Aorta (tissue), 5 donors: ENCODE data around the gene AGAP3. TPM values are rescaled to one million over a fixed set of nuclear protein-coding genes. Genes with fewer than 3 reads are reported as not detected.
"Not testable (repeated sequence)": the region's sequence is repeated elsewhere in the genome, so short reads cannot be mapped to it uniquely, and the experiment has no call there.

Experiments
- ATAC-seq: fragments of 200-7000 bp; cut with Tn5 transposase; one replicate; pipeline ENCODE4 v1.9.1; 2022; ENCODE audit warnings: moderate library complexity; ENCODE audit not compliant: low FRiP score
- DNase-seq, 2 donors: peaks; one replicate each; pipeline ENCODE4 v3.0.0-alpha.2; 2020
- H3K27ac ChIP-seq, 2 donors: one replicate each; pipeline ENCODE4 v1.5.1; 2013; ENCODE audit warnings: low read length in 2 of 2, mild to moderate bottlenecking in 2 of 2, moderate library complexity in 2 of 2, control low read depth in 1 of 2, inconsistent platforms in 1 of 2, low read depth in 1 of 2
- H3K27me3 ChIP-seq, 2 donors: one replicate each; pipeline ENCODE4 v1.6.1; 2013; ENCODE audit warnings: control low read depth in 1 of 2, low read length in 1 of 2, mild to moderate bottlenecking in 1 of 2, moderate library complexity in 1 of 2; ENCODE audit not compliant: insufficient read depth in 2 of 2, control insufficient read depth in 1 of 2
- H3K36me3 ChIP-seq, 2 donors: one replicate each; pipeline ENCODE4 v1.6.1; 2013; ENCODE audit warnings: control low read depth in 1 of 2, low read length in 1 of 2, mild to moderate bottlenecking in 1 of 2; ENCODE audit not compliant: insufficient read depth in 2 of 2, control insufficient read depth in 1 of 2
- H3K4me1 ChIP-seq, 2 donors: one replicate each; pipeline ENCODE4 v1.6.1; 2013; ENCODE audit warnings: low read length in 2 of 2, control low read depth in 1 of 2, mild to moderate bottlenecking in 1 of 2, moderate library complexity in 1 of 2; ENCODE audit not compliant: insufficient read depth in 2 of 2, control insufficient read depth in 1 of 2
- H3K4me3 ChIP-seq, 2 donors: one replicate each; pipeline ENCODE4 v1.5.1; 2013; ENCODE audit warnings: low read length in 2 of 2, control low read depth in 1 of 2, mild to moderate bottlenecking in 1 of 2
- H3K9me3 ChIP-seq: one replicate; pipeline ENCODE4 v1.6.1; 2013; ENCODE audit warnings: mild to moderate bottlenecking, low read length; ENCODE audit not compliant: control insufficient read depth
- WGBS, 2 donors: extraction: QIAGEN DNeasy Blood & Tissue Kit; methylation state at CpG; one replicate each; pipeline ENCODE4 v1.1.7; 2013; 5-methylcytosine and 5-hydroxymethylcytosine counted together
- intact Hi-C, 2 donors: fragments of 100-400 bp; cut with DNase I; formaldehyde crosslinking; loops; one replicate each; pipeline versions ENCODE4 v1.14.2 to v1.15.0; 2022
- long read RNA-seq, 2 donors: library from polyadenylated mRNA; unstranded; transcript quantifications; one replicate each; pipeline ENCODE4 v2.0.0, GENCODE V29; 2020 to 2021
- polyA plus RNA-seq, 2 donors: library from polyadenylated mRNA; stranded (reverse); fragments of 200-250 nt; gene quantifications; one replicate each; pipeline ENCODE4 v1.2.3, GENCODE V29; 2013
- total RNA-seq, 2 donors: library from RNA; stranded (reverse); fragmentation: NEBNext Ultra II Directional; extraction: Animal tissue kit (Norgen Biotek cat#: 25700); gene quantifications; one replicate each; pipeline ENCODE4 v1.2.1, GENCODE V29; 2021
- donor health status: healthy with polysubstance abuse.
- donor health status: Bipolar disorder and iron deficiency.
- donor health status: DM: no; HTN: no; CAD: no.
- donor health status: DM: no; HTN: no; CAD: no.
- donor health status: DM: yes; HTN: yes; CAD: no.

AGAP3 gene
- total RNA-seq (100 to 1,000 TPM in 1 of 2 donors, 10 to 100 TPM in 1; 60.6 to 115 TPM), polyA plus RNA-seq (100 to 1,000 TPM in 1 of 2 donors, 10 to 100 TPM in 1; 21.5 to 105 TPM)
- long read RNA-seq, donor 1, transcript AGAP3-202 (18 exons, 3,225 nt), result major isoform, 6 of 64 reads
- long read RNA-seq, donor 1, partial matches to known transcripts, result 41 of 64 reads
- long read RNA-seq, donor 1, other reads (novel, unspliced or antisense), result 13 of 64 reads
- long read RNA-seq, donor 2, transcript AGAP3-202 (18 exons, 3,225 nt), result major isoform, 10 of 65 reads
- long read RNA-seq, donor 2, partial matches to known transcripts, result 28 of 65 reads
- long read RNA-seq, donor 2, other reads (novel, unspliced or antisense), result 23 of 65 reads

GRCh38 chr7:151085691-151086620, at the start of gene AGAP3:
AGAP3 (plus strand) TSS chr7:151086475; CDS start chr7:151086742, 267 bp downstream.
- no peaks in the 10 kb centered on the region for H3K27me3 ChIP-seq
- peak within 1 kb of the TSS; percentile 33 to 84 for H3K4me3 ChIP-seq
- intact Hi-C loops, result loop anchor here in 1 of 2 donors (2.0 kb wide), 1 partner anchor 25 kb away; no protein-coding TSS in a partner anchor
- H3K27ac ChIP-seq, result peak within 1 kb of the TSS in 1 of 2 donors; percentile 53
- 0 to 1% methylated on average over 26 to 84 of the region's 84 CpGs for WGBS, 2 donors
- no peaks in the 10 kb centered on the region for H3K9me3 ChIP-seq
- H3K36me3 ChIP-seq, result no peaks in the 10 kb centered on the region
- DNase-seq (peak; percentile 94 to 95), ATAC-seq (peak; percentile 82)
- H3K4me1 ChIP-seq, result peaks cover 0 to 3% of the 10 kb centered on the region in 2 donors

- intact Hi-C loops, result no loop called here
- WGBS, 2 donors, result 37 to 39% methylated on average over 12 of the region's 12 CpGs
- H3K27me3 ChIP-seq, result no peaks in the 10 kb centered on the region
- peak; percentile 78 for ATAC-seq
- no peak overlapping the region for H3K27ac ChIP-seq
- no peaks in the 10 kb centered on the region for H3K9me3 ChIP-seq
- no peaks in the 10 kb centered on the region for H3K4me1 ChIP-seq
- H3K4me3 ChIP-seq, result no peak overlapping the region
- no peaks in the 10 kb centered on the region for H3K36me3 ChIP-seq
- DNase-seq, result peak; percentile 86 to 94
These were observed 47.1 kb upstream of the AGAP3 start for GRCh38 chr7:151038951-151039849.

- DNase-seq (no peak), ATAC-seq (no peak)
- H3K9me3 ChIP-seq, result no peaks in the 10 kb centered on the region
- no peak overlapping the region for H3K27ac ChIP-seq
- 73 to 77% methylated on average over 18 of the region's 18 CpGs for WGBS, 2 donors
- H3K27me3 ChIP-seq, result no peaks in the 10 kb centered on the region
- H3K4me1 ChIP-seq, result no peaks in the 10 kb centered on the region
- intact Hi-C loops, result no loop called here
- no peaks in the 10 kb centered on the region for H3K36me3 ChIP-seq
- H3K4me3 ChIP-seq, result no peak overlapping the region
These were observed 46.3 kb upstream of the AGAP3 start for GRCh38 chr7:151039850-151040548.

DNA sequence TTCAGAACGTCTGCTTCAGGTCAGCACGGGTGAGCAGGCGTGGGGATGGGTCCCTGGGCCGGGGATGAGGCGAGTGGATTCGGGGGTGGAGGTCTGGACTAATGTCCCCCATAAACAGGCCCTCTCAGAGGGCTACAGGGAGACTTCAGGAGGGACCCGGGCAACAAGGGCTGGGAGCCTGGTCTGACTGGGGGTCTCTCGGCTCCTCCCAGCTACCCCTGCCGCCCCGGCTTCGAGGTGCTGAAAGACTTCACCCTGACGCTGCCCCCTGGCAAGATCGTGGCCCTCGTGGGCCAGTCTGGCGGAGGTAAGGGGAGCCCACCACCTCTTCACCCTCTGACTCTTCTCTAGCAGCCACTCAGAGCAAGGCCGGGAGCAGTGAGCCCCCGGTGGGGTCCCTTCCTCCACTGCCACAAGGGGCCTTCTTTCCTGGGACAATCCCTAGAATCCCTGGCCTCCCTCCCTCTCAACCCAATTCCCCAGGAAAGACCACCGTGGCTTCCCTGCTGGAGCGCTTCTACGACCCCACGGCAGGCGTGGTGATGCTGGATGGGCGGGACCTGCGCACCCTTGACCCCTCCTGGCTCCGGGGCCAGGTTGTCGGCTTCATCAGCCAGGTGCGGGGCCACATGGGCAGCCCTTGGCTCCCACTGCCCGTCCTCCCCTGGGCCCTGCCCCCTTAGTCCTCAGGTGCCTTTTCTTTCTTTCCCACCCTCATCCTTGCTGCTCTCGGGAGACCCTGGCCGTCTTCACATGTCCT, 45.5 kb upstream of the AGAP3 start:
- intact Hi-C loops, result no loop called here
- 93 to 94% methylated on average over 30 of the region's 30 CpGs for WGBS, 2 donors
- Histone ChIP-seq H3K4me1 (no peaks in the 10 kb centered on the region), H3K4me3 (no peak overlapping the region), H3K36me3 (no peaks in the 10 kb centered on the region), H3K9me3 (no peaks in the 10 kb centered on the region), H3K27me3 (no peaks in the 10 kb centered on the region), H3K27ac (no peak overlapping the region)
- no peak for DNase-seq
- ATAC-seq, result no peak

GRCh38 chr7:151043449-151043848, 42.8 kb upstream of the AGAP3 start:
- 86 to 99% methylated on average over 6 to 10 of the region's 10 CpGs for WGBS, 2 donors
- H3K27me3 ChIP-seq, DNase-seq, H3K27ac ChIP-seq, H3K9me3 ChIP-seq, ATAC-seq, H3K4me1 ChIP-seq, H3K4me3 ChIP-seq, intact Hi-C loops, H3K36me3 ChIP-seq: not testable (repeated sequence)

- intact Hi-C loops, result no loop called here
- WGBS, 2 donors, result 89 to 94% methylated on average over 14 to 20 of the region's 20 CpGs
- Histone ChIP-seq H3K4me3 (no peak overlapping the region), H3K4me1 (no peaks in the 10 kb centered on the region), H3K36me3 (no peaks in the 10 kb centered on the region), H3K9me3 (no peaks in the 10 kb centered on the region), H3K27ac (no peak overlapping the region), H3K27me3 (no peaks in the 10 kb centered on the region)
- no peak for ATAC-seq
- DNase-seq, result no peak
These were observed 42.3 kb upstream of the AGAP3 start for GRCh38 chr7:151043959-151044358.

- intact Hi-C loops, result no loop called here
- H3K27ac ChIP-seq, result no peak overlapping the region
- 81 to 84% methylated on average over 11 of the region's 11 CpGs for WGBS, 2 donors
- H3K4me1 ChIP-seq, result no peaks in the 10 kb centered on the region
- H3K36me3 ChIP-seq, result no peaks in the 10 kb centered on the region
- ATAC-seq (no peak), DNase-seq (no peak)
- H3K9me3 ChIP-seq, result no peaks in the 10 kb centered on the region
- H3K27me3 ChIP-seq, result no peaks in the 10 kb centered on the region
- no peak overlapping the region for H3K4me3 ChIP-seq
These were observed 41.0 kb upstream of the AGAP3 start for GRCh38 chr7:151045262-151045661.
